Prostate gland (tissue), 2 donors: ENCODE data around the gene CXCL1.

ENCODE experiments used
- CTCF ChIP-seq, 4 experiments: fragments of 200-600 bp in 2 of 4; fragments of 450-650 bp in 2 of 4; sonication (generic) in 2 of 4; IDR thresholded peaks; 1 replicate in 3 of 4; 2 replicates in 1 of 4; pipeline ENCODE4 v1.5.1; 2016 to 2019; ENCODE audit warnings: antibody characterized with exemption in 4 of 4, mild to moderate bottlenecking in 2 of 4, moderate library complexity in 2 of 4
- POLR2A ChIP-seq: fragments of 450-650 bp; IDR thresholded peaks from one replicate; pipeline ENCODE4 v1.6.1; 2016; ENCODE audit warnings: antibody characterized with exemption, mild to moderate bottlenecking

GRCh38 chr4:73853718-73854473 is 15.3 kb upstream of the CXCL1 start:
- TF ChIP-seq POLR2A (no peak), CTCF (IDR thresholded peaks at IDR 0.05) (no peak)
